H1 (cell line): ENCODE results near the gene MAGI1. TPM values are rescaled to one million over a fixed set of nuclear protein-coding genes. Genes with fewer than 3 reads are reported as not detected.

Experiments
- CHD2 ChIP-seq: IDR thresholded peaks from 2 replicates; pipeline ENCODE4 v1.6.1; 2012; ENCODE audit warnings: low read length, improper control_type of control experiment
- POLR2A ChIP-seq, 2 experiments: IDR thresholded peaks; 1 replicate in 1 of 2; 2 replicates in 1 of 2; pipeline ENCODE4 v1.6.1; 2011; ENCODE audit warnings: low read depth in 2 of 2, low read length in 2 of 2, mild to moderate bottlenecking in 2 of 2; ENCODE audit errors: control extremely low read depth in 1 of 2
- TEAD4 ChIP-seq: IDR thresholded peaks from 2 replicates; pipeline ENCODE4 v1.6.1; 2012; ENCODE audit warnings: low read depth, low read length, inconsistent platforms, mixed read lengths
- polyA plus RNA-seq, 7 experiments: library from polyadenylated mRNA; depleted of rRNA in 3 of 7; stranded (reverse) in 5 of 7; unstranded in 2 of 7; fragments of >200 nt in 5 of 7; fragments of 200-250 nt in 2 of 7; gene quantifications; 1 replicate in 5 of 7; 2 replicates in 1 of 7; 4 replicates in 1 of 7; pipeline versions ENCODE4 v1.2.1 to v1.2.3, GENCODE V29; 2011 to 2013; ENCODE audit warnings: missing spikeins in 2 of 7, mixed read lengths in 2 of 7
- total RNA-seq: library from RNA; stranded (reverse); fragmentation: NEBNext Ultra II Directional; extraction: Animal tissue kit (Norgen Biotek cat#: 25700); gene quantifications from 2 replicates; pipeline ENCODE4 v1.2.1, GENCODE V29; 2021
- TF ChIP-seq, protein P1 (sequence below): fragments of 300-600 bp; sonication (generic); IDR thresholded peaks from 2 replicates; pipeline ENCODE4 v1.7.1; 2012; ENCODE audit warnings: low read length, moderate library complexity, mild to moderate bottlenecking, inconsistent platforms; ENCODE audit not compliant: insufficient replicate concordance

The MAGI1 gene
- total and polyA plus RNA-seq, 2 of the 8 experiments (the other 6 are each of a cell fraction or from before 2014, with no cell fraction given) = 19.8 to 78.0 TPM

DNA sequence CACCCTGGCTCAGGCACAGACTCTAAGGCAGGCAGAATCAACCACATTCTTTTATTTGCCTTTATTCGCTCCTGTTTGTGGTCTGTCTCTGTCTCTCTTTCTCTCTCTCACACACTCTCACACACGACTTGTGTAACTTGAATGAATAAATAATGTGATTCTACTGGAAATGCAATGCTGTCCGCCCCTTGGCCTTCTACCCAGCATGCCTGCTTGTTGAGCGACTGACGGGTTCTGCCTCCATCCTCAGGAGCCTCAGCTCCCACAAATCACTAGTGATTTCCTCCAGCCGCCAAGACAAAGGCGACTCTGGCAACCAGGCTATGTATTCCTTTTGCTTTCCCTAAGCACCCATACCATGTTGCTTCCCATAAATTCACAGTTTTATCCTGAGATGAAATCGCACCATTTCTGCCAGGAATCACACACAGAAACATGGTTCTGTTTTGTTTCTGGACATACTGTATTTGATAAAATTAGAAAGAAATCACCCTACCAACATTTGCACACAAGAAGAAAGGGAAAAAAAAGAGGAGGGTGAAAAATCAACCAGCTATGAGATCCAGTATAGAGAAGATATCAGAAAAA lies 460.8 kb downstream of the MAGI1 start (continued):
- TF ChIP-seq, protein P1, sequence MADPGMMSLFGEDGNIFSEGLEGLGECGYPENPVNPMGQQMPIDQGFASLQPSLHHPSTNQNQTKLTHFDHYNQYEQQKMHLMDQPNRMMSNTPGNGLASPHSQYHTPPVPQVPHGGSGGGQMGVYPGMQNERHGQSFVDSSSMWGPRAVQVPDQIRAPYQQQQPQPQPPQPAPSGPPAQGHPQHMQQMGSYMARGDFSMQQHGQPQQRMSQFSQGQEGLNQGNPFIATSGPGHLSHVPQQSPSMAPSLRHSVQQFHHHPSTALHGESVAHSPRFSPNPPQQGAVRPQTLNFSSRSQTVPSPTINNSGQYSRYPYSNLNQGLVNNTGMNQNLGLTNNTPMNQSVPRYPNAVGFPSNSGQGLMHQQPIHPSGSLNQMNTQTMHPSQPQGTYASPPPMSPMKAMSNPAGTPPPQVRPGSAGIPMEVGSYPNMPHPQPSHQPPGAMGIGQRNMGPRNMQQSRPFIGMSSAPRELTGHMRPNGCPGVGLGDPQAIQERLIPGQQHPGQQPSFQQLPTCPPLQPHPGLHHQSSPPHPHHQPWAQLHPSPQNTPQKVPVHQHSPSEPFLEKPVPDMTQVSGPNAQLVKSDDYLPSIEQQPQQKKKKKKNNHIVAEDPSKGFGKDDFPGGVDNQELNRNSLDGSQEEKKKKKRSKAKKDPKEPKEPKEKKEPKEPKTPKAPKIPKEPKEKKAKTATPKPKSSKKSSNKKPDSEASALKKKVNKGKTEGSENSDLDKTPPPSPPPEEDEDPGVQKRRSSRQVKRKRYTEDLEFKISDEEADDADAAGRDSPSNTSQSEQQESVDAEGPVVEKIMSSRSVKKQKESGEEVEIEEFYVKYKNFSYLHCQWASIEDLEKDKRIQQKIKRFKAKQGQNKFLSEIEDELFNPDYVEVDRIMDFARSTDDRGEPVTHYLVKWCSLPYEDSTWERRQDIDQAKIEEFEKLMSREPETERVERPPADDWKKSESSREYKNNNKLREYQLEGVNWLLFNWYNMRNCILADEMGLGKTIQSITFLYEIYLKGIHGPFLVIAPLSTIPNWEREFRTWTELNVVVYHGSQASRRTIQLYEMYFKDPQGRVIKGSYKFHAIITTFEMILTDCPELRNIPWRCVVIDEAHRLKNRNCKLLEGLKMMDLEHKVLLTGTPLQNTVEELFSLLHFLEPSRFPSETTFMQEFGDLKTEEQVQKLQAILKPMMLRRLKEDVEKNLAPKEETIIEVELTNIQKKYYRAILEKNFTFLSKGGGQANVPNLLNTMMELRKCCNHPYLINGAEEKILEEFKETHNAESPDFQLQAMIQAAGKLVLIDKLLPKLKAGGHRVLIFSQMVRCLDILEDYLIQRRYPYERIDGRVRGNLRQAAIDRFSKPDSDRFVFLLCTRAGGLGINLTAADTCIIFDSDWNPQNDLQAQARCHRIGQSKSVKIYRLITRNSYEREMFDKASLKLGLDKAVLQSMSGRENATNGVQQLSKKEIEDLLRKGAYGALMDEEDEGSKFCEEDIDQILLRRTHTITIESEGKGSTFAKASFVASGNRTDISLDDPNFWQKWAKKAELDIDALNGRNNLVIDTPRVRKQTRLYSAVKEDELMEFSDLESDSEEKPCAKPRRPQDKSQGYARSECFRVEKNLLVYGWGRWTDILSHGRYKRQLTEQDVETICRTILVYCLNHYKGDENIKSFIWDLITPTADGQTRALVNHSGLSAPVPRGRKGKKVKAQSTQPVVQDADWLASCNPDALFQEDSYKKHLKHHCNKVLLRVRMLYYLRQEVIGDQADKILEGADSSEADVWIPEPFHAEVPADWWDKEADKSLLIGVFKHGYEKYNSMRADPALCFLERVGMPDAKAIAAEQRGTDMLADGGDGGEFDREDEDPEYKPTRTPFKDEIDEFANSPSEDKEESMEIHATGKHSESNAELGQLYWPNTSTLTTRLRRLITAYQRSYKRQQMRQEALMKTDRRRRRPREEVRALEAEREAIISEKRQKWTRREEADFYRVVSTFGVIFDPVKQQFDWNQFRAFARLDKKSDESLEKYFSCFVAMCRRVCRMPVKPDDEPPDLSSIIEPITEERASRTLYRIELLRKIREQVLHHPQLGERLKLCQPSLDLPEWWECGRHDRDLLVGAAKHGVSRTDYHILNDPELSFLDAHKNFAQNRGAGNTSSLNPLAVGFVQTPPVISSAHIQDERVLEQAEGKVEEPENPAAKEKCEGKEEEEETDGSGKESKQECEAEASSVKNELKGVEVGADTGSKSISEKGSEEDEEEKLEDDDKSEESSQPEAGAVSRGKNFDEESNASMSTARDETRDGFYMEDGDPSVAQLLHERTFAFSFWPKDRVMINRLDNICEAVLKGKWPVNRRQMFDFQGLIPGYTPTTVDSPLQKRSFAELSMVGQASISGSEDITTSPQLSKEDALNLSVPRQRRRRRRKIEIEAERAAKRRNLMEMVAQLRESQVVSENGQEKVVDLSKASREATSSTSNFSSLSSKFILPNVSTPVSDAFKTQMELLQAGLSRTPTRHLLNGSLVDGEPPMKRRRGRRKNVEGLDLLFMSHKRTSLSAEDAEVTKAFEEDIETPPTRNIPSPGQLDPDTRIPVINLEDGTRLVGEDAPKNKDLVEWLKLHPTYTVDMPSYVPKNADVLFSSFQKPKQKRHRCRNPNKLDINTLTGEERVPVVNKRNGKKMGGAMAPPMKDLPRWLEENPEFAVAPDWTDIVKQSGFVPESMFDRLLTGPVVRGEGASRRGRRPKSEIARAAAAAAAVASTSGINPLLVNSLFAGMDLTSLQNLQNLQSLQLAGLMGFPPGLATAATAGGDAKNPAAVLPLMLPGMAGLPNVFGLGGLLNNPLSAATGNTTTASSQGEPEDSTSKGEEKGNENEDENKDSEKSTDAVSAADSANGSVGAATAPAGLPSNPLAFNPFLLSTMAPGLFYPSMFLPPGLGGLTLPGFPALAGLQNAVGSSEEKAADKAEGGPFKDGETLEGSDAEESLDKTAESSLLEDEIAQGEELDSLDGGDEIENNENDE = no peak
- TF ChIP-seq POLR2A (IDR thresholded peaks at IDR 0.05; ENCODE audit: control extremely low read depth in 1 of 2, low read depth in 2 of 2, low read length in 2 of 2) = no peak
- no peak for TF ChIP-seq CHD2
- TF ChIP-seq TEAD4 = no peak
